ENCODE data around the gene GABRG3.

GABRG3 gene

GRCh38 chr15:27429577-27429976, 458.6 kb downstream of the GABRG3 start:
- no peak for DNase-seq

- no peak for DNase-seq
Measured at GRCh38 chr15:27433604-27434003, 462.6 kb downstream of the GABRG3 start.

DNA sequence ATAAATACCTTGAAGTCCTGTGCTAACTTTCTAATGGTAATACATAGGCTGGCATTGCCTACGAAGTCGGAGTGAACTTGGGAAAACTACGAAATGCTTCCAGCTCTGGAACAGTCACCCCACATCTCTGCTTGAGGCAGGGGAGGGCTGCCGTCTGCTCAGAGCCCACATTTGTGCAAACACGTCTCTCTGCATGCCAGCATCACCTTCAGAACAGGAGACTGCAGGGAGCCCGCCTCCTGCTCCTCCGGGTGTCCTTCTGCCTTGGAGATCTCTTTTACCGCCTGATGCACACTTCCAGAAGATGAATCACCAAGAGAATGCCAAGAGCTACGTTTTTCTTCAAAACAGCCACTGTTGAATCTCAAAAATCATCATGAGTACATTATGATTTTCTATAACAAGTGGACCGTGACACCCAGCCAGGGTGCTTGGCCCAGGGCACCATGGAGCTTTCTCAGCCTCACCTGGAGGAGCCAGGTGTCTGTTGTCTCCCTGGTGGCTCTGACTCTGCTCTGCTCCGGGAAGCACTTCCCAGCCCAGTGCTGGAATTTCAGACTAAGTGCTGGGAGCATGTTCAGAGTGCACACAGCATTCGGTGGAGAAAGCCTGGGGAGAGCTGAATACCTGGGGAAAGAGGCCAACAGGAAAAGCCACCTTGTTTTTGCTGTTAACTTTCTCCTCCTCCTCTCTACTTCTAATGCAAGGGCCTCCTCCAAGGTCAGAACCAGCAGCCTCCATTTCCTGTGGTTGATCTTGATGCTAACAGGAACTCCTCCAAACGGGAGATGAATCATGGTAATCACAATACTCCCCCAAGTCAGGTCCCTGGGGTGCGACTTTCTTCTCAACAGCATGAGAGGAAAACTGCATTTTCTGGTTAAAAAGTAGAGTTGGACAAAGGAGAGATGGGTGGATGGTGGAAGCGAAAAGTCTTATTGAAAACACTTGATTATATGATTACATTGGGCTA, 467.7 kb downstream of the GABRG3 start:
- DNase-seq: no peak

- no peak for DNase-seq
Measured at GRCh38 chr15:27441120-27441519, 470.1 kb downstream of the GABRG3 start.

DNA sequence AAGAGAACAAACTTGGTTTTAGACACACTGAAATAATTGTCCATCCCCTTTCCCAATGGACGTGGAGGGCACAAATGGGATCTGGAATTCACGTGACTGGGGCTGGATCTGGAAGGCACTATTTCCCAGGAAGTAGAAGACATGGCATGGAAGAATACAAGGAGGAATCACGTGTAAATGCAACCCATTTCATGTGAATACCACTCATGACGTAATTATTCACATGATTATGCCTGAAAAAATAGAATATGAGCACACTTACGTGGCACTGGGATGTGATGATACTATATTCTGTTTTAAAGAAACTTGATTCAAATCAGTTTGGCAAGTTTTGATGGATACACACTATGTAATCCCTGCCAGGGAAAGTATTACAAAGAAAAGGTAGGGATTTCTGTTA, 477.3 kb downstream of the GABRG3 start:
- DNase-seq: no peak

GRCh38 chr15:27448986-27449385, 478.0 kb downstream of the GABRG3 start:
- DNase-seq: no peak

DNA sequence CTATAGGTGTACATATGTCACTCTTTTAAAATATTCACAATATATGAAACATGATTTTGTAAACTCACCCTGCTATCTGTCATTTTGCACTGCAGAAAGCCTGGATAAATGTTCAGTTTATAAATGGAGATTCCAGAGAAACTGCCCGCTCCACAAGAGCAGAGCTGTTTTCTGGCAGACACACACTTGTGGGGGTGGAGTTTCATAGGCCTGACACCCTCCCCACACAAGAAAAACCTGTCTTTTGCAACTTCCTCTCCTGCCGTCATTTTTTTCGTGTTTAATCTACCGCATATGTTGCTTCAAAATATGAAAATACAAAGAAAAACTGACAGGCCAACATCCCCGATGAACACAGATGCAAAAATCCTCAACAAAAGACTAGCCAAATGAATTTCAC, 479.0 kb downstream of the GABRG3 start:
- DNase-seq: no peak

DNA sequence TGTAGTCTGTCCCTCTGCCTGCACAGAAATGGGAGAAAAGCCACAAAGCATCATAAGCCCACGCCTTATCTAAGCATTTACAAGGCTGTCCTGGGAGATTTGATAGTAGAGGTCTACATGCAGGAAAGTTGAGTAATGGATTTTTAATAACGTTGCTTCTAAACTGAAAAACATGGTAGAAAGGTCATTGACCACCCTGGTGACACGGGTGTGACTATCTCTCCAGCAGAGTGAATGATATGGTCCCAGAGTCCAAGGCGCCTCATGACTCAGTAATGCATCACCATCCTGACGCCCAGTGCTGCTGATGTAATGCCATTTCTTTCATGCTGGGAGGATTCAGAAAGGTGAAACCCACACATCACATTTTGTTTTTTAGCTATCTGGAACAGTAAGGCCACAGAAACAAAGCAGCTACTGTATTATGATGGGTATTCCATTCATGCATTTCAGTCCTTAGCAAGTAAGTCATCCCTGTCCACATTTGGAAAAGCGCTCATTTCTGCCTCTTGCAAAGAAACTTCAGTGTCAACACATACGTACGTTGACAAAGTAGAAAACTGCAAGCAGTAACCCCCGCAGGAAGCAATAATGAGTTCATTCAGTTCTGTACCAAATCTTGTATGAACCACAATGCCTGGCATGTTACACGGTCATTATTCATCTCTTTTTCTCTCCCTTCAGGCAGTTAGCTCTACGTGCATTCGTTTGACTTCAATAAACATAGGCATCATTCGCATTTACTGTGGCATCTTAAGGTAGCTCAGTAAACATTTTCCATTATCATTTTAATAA, 483.5 kb downstream of the GABRG3 start:
- no peak for DNase-seq

DNA sequence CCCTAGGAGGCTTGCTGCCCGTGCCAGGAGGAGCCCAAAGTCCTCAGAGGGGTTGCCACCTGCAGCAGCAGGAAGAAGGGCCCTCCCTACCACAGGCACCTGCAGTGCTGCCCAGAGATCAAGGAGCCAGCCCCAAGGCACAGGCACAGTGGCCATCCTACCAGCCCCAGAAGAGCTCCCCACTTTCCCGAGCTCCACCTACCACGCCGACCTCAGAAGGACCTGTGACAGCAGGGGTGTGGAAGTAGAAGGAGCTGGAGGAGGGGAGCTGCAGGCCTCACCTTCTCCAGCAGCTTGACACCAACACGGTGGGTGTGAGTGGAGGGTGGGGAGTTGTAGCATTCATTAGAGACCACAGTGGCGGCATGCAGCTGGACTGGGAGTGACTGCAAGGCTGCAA, 485.8 kb downstream of the GABRG3 start:
- DNase-seq: no peak

GRCh38 chr15:27457766-27458165, 486.8 kb downstream of the GABRG3 start:
- DNase-seq: no peak

- DNase-seq: no peak
Measured at GRCh38 chr15:27458345-27459084, 487.5 kb downstream of the GABRG3 start.

- no peak for DNase-seq
Measured at GRCh38 chr15:27459836-27460235, 488.9 kb downstream of the GABRG3 start.

- no peak for DNase-seq
Measured at GRCh38 chr15:27461181-27461580, 490.2 kb downstream of the GABRG3 start.

- DNase-seq: no peak
Measured at GRCh38 chr15:27463525-27464088, 492.6 kb downstream of the GABRG3 start.

DNA sequence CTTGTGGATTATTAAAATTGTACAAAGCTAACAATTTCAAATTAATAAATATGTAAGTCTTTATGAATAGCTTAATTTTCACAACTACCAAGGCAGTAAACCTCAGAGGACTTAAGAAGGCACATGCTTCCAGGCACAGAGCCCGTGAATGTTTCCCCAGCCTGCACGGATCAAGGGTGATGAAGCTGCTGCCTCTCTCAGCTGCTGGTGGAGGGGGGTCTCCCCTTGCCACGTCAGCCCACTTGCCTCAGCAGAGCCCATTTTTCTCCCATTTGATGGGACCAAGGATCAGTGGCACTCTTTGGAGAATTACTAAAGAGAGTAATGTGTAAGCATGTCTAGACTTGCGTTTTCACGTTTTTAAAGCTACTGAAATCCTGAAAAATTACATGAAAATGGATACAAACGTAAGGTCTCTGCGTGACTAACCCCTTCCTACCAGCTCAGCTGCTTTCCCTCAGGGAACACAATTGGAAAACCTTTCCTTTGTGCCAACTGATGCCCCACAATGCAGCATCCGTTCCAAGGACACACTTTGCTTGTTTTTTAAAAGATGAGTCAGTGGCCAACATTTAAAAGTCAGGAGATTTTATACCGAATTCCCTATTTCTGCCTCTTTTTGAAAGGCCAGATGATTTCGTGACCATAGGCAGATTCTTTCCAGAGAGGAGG, 494.1 kb downstream of the GABRG3 start:
- no peak for DNase-seq

GRCh38 chr15:27466758-27467157, 495.8 kb downstream of the GABRG3 start:
- DNase-seq: no peak

DNA sequence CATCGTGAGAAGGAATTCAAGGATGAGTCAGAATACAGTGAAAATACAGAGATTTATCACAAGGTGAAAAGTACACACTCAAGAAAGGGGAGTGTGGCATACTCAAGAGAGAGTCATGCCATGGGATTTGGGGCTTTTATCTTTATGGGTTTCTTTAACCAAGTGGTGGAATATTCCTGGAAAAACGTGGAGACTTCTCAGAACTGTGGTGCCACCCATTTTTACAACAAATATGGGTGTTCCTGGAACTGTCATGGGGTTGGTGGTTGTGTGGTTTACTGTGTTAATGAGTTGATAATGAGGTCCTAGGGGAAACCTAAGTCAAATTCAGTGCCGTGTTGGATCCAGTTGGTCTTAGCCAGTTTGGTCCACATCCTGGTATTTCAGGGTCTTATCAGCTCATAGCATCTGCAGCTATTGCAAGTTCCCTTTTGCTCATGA, 497.2 kb downstream of the GABRG3 start:
- no peak for DNase-seq

DNA sequence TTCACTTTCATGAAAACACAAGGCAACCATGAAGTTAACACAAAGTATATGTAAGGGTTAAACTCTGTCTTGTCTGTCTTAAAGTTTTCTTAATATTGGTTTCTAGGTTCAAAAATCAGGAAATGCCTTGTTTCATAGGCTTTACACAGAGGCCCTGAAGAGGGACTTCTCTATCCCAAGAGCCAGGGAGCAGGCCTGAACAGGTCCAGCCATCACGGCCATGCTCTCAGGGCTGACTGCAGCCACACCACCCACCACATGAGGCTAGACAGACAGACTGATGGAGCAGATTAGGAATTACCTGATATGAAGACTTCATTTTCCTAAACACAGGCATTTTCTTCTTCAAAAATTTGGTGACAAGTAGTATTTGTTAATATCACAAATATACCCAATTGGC, 502.9 kb downstream of the GABRG3 start:
- DNase-seq: no peak

GRCh38 chr15:27475395-27475794, 504.4 kb downstream of the GABRG3 start:
- no peak for DNase-seq

- no peak for DNase-seq
Measured at GRCh38 chr15:27479296-27480140, 508.5 kb downstream of the GABRG3 start.

GRCh38 chr15:27480141-27480530, 509.2 kb downstream of the GABRG3 start:
- DNase-seq: no peak
